Measurements from ENCODE around the gene MT2A. TPM values are rescaled to one million over a fixed set of nuclear protein-coding genes. Genes with fewer than 3 reads are reported as not detected.

MT2A gene
- total and polyA plus RNA-seq, 10 of the 15 experiments (the other 5 are each of a cell fraction or from before 2014, with no cell fraction given) = 7.3 to 271 (median 53.5) TPM

DNA sequence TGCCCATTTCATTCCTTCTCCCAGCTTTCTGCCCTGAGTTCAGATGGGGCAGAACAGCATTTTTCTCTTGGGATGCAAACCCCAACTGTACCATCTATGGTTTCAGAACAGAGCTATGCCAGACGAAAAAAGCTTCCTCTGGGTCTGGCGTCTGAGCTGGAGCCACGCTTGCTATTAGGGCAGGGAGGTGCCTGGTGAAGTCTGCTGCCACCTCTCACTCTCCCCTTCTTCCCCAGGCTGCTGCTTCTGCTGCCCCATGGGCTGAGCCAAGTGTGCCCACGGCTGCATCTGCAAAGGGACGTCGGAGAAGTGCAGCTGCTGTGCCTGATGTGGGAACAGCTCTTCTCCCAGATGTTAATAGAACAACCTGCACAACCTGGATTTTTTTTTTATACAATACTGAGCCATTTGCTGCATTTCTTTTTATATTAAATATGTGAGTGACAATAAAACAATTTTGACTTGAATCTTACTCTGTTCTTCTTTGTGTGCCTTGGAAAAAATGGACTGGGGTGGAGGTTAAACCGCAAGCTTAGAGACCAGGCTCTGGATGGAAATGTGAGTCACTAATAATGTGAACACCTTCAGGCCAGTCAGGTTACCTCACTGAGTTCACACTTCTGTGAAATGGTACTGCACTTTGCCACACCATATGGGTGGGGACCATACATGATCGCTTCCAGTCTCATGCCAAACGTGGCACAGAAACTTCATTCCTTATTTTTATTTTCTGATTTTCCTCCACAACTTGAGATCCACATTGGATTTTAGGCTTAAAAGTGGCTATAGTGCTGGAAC is 28.4 kb downstream of the MT2A start (continued):
- no peak for TF ChIP-seq EP300 (IDR thresholded peaks at IDR 0.05; ENCODE audit: borderline replicate concordance in 1 of 2, control insufficient read depth in 1 of 2, low read depth in 2 of 2, low read length in 2 of 2)
- no peak for TF ChIP-seq JUNB (IDR thresholded peaks at IDR 0.05)

- H3K9me3 ChIP-seq (replicated peaks; ENCODE audit: control insufficient read depth, insufficient read depth, low read length) = no peaks in the 10 kb centered on the region
- intact Hi-C loops (cut with micrococcal nuclease; ENCODE audit: unreplicated experiment) (no loop called here), in situ Hi-C loops (cut with MboI) (no loop called here)
- H2AFZ ChIP-seq (ENCODE audit: control insufficient read depth, low read depth, low read length) = no peak within 1 kb of the TSS
- no peak for DNase-seq (ENCODE audit: low read depth, low spot score)
- H3K9ac ChIP-seq (ENCODE audit: control insufficient read depth, insufficient read depth, low read length) = no peak within 1 kb of the TSS
- H3K36me3 ChIP-seq (ENCODE audit: control insufficient read depth in 2 of 2, insufficient read depth in 2 of 2, low read length in 1 of 2) = no peaks in the 10 kb centered on the region
- 29% methylated on average over 64 of the region's 68 CpGs for WGBS (ENCODE audit: insufficient coverage, insufficient replicate concordance, low lambda C conversion rate, missing lambda C conversion rate)
- ChIA-PET POLR2A (no interaction called here), RAD21 (ENCODE audit: unreplicated experiment) (no interaction called here), SMC1A (ENCODE audit: uncharacterized antibody, unreplicated experiment) (no interaction called here), CTCF (interaction anchor here (0.9 kb wide), 1 partner anchor 37 kb away, joined by 4 read pairs; no protein-coding TSS in a partner anchor)
- BruUV-seq (replicated peaks) = no TSS peak
- no peak within 1 kb of the TSS for H3K27ac ChIP-seq (ENCODE audit: control insufficient read depth, insufficient read depth)
- FAIRE-seq = no peak
- H3K4me2 ChIP-seq (ENCODE audit: control insufficient read depth, insufficient read depth) = no peak within 1 kb of the TSS
- H4K20me1 ChIP-seq (ENCODE audit: control insufficient read depth, insufficient read depth) = no peaks in the 10 kb centered on the region
- H3K4me1 ChIP-seq (ENCODE audit: control insufficient read depth, insufficient read depth, low read length) = no peaks in the 10 kb centered on the region
- no peak; the same call in 2 of the 3 replicates for ATAC-seq
- H3K27me3 ChIP-seq (replicated peaks in 1 of 2; ENCODE audit: control insufficient read depth in 2 of 2, insufficient read depth in 2 of 2, low read length in 1 of 2) = peaks cover 6 to 23% of the 10 kb centered on the region in 2 experiments
- no peaks in the 10 kb centered on the region for H3K79me2 ChIP-seq (ENCODE audit: control insufficient read depth, insufficient read depth, low read length)
- no peak within 1 kb of the TSS for H3K4me3 ChIP-seq
- TF ChIP-seq IRF4 (IDR thresholded peaks at IDR 0.05; ENCODE audit: low read depth, low read length) (no peak), MXI1 (IDR thresholded peaks at IDR 0.05; ENCODE audit: low read depth, low read length) (no peak), ASH2L (IDR thresholded peaks at IDR 0.05; ENCODE audit: borderline replicate concordance, low read depth) (no peak), RB1 (IDR thresholded peaks at IDR 0.05; ENCODE audit: borderline replicate concordance) (no peak), TAF1 (IDR thresholded peaks at IDR 0.05; ENCODE audit: borderline replicate concordance, low read depth, low read length) (no peak), SREBF2 (IDR thresholded peaks at IDR 0.05; ENCODE audit: low read length) (no peak), NR2C2 (IDR thresholded peaks at IDR 0.05; ENCODE audit: borderline replicate concordance, control insufficient read depth, insufficient read length, low read depth) (no peak), NFYA (IDR thresholded peaks at IDR 0.05; ENCODE audit: borderline replicate concordance, low read depth, low read length) (no peak)
- TF ChIP-seq, protein P1, sequence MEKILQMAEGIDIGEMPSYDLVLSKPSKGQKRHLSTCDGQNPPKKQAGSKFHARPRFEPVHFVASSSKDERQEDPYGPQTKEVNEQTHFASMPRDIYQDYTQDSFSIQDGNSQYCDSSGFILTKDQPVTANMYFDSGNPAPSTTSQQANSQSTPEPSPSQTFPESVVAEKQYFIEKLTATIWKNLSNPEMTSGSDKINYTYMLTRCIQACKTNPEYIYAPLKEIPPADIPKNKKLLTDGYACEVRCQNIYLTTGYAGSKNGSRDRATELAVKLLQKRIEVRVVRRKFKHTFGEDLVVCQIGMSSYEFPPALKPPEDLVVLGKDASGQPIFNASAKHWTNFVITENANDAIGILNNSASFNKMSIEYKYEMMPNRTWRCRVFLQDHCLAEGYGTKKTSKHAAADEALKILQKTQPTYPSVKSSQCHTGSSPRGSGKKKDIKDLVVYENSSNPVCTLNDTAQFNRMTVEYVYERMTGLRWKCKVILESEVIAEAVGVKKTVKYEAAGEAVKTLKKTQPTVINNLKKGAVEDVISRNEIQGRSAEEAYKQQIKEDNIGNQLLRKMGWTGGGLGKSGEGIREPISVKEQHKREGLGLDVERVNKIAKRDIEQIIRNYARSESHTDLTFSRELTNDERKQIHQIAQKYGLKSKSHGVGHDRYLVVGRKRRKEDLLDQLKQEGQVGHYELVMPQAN (conservative IDR thresholded peaks at IDR 0.05) = no peak
- TF ChIP-seq, protein P2, sequence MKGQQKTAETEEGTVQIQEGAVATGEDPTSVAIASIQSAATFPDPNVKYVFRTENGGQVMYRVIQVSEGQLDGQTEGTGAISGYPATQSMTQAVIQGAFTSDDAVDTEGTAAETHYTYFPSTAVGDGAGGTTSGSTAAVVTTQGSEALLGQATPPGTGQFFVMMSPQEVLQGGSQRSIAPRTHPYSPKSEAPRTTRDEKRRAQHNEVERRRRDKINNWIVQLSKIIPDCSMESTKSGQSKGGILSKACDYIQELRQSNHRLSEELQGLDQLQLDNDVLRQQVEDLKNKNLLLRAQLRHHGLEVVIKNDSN (IDR thresholded peaks at IDR 0.05; ENCODE audit: borderline replicate concordance, extremely low read length, insufficient read depth, low read depth, low read length) = no peak
- TF ChIP-seq, protein P3, sequence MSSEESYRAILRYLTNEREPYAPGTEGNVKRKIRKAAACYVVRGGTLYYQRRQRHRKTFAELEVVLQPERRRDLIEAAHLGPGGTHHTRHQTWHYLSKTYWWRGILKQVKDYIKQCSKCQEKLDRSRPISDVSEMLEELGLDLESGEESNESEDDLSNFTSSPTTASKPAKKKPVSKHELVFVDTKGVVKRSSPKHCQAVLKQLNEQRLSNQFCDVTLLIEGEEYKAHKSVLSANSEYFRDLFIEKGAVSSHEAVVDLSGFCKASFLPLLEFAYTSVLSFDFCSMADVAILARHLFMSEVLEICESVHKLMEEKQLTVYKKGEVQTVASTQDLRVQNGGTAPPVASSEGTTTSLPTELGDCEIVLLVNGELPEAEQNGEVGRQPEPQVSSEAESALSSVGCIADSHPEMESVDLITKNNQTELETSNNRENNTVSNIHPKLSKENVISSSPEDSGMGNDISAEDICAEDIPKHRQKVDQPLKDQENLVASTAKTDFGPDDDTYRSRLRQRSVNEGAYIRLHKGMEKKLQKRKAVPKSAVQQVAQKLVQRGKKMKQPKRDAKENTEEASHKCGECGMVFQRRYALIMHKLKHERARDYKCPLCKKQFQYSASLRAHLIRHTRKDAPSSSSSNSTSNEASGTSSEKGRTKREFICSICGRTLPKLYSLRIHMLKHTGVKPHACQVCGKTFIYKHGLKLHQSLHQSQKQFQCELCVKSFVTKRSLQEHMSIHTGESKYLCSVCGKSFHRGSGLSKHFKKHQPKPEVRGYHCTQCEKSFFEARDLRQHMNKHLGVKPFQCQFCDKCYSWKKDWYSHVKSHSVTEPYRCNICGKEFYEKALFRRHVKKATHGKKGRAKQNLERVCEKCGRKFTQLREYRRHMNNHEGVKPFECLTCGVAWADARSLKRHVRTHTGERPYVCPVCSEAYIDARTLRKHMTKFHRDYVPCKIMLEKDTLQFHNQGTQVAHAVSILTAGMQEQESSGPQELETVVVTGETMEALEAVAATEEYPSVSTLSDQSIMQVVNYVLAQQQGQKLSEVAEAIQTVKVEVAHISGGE (CRISPR knock-in tag; IDR thresholded peaks at IDR 0.05) = no peak
These were observed 29.7 kb downstream of the MT2A start, which contains the start of gene MT1A for GRCh38 chr16:56637814-56638750. TSS of gene MT1A (plus strand) at chr16:56638666. CDS start at chr16:56638739, 73 bp downstream.

Data from GM12878 (cell line).